Fibroblast of lung (primary cell): Measurements from ENCODE around the gene REPIN1.

Experiments
- CTCF ChIP-seq, 2 donors: IDR thresholded peaks in 1 of 2; conservative IDR thresholded peaks in 1 of 2; 1 replicate in 1 of 2; 2 replicates in 1 of 2; pipeline ENCODE4 v1.5.1; 2011 to 2012; ENCODE audit warnings: low read length in 2 of 2, control low read depth in 1 of 2, inconsistent platforms in 1 of 2, low read depth in 1 of 2, mild to moderate bottlenecking in 1 of 2
- EZH2 ChIP-seq: IDR thresholded peaks from 2 replicates; pipeline ENCODE4 v1.5.1; 2012; ENCODE audit warnings: low read length, control low read depth, mild to moderate bottlenecking; ENCODE audit errors: missing control alignments

GRCh38 chr7:150374472-150374871, 5.8 kb downstream of the REPIN1 start:
- TF ChIP-seq EZH2 = no peak
- TF ChIP-seq CTCF (conservative IDR thresholded peaks at IDR 0.05 in 1 of 2, IDR thresholded peaks at IDR 0.05 in 1 of 2; ENCODE audit: low read depth in 1 of 2, low read length in 2 of 2) = no peak
